Stimulated activated memory B cell treated with anti-CD40 and anti-IgM and Interleukin-4, amounts not matched to agents 10 μg/mL and 1 μg/mL and 100 μg/mL, for 72 hours (primary cell): ENCODE data around the gene EMILIN3.

Experiments
- ATAC-seq: fragments of 150-1000 bp; cut with Tn5 transposase; 2 replicates; pipeline ENCODE4 v1.10.0; 2021
- H3K27ac Mint-ChIP-seq: one replicate; pipeline ENCODE4 v1.8.0; 2022; ENCODE audit warnings: mild to moderate bottlenecking, mixed read lengths
- H3K27me3 Mint-ChIP-seq: one replicate; pipeline ENCODE4 v1.8.0; 2022; ENCODE audit warnings: mixed read lengths
- H3K36me3 Mint-ChIP-seq: one replicate; pipeline ENCODE4 v1.8.0; 2022; ENCODE audit warnings: mixed read lengths
- H3K4me1 Mint-ChIP-seq: one replicate; pipeline ENCODE4 v1.8.0; 2022; ENCODE audit warnings: mixed read lengths
- H3K4me3 Mint-ChIP-seq: one replicate; pipeline ENCODE4 v1.8.0; 2022; ENCODE audit warnings: mild to moderate bottlenecking, moderate library complexity, mixed read lengths
- H3K9me3 Mint-ChIP-seq: one replicate; pipeline ENCODE4 v1.8.0; 2022; ENCODE audit warnings: mixed read lengths

Gene EMILIN3

GRCh38 chr20:41373931-41374920 is 7.6 kb upstream of the EMILIN3 start:
- no peak overlapping the region for H3K27ac Mint-ChIP-seq
- H3K4me3 Mint-ChIP-seq: no peak overlapping the region
- H3K4me1 Mint-ChIP-seq: peaks cover 5% of the 10 kb centered on the region
- peaks cover 7% of the 10 kb centered on the region for H3K9me3 Mint-ChIP-seq
- peaks cover 76% of the 10 kb centered on the region for H3K27me3 Mint-ChIP-seq
- ATAC-seq: no peak
- H3K36me3 Mint-ChIP-seq: peaks cover 5% of the 10 kb centered on the region

GRCh38 chr20:41373251-41373783 is 6.7 kb upstream of the EMILIN3 start:
- Mint-ChIP-seq H3K27ac (no peak overlapping the region), H3K36me3 (peaks cover 5% of the 10 kb centered on the region), H3K4me1 (peaks cover 5% of the 10 kb centered on the region), H3K27me3 (peaks cover 85% of the 10 kb centered on the region), H3K9me3 (peaks cover 7% of the 10 kb centered on the region), H3K4me3 (no peak overlapping the region)
- ATAC-seq: no peak

DNA sequence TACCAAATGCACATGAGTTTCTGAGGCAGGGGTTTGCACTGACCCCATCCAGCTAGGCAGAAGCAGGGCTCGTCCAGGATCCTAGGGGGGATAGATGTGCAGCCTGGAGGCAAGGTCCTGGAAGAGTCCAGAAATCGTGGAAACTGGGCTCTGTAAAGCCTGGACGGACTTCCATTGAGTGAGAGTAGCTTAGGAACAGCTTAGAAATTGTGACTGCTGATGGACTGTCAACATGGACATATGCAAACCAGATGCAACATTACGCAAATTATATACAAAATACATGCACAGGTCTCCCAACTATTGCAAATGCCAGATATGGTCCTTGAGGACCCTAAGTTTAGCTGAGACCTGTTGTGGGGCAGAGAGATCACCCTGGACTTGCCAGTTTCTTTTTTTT is 4.8 kb upstream of the EMILIN3 start:
- Mint-ChIP-seq H3K27me3 (peaks cover 85% of the 10 kb centered on the region), H3K4me1 (peaks cover 12% of the 10 kb centered on the region), H3K4me3 (no peak overlapping the region), H3K27ac (no peak overlapping the region), H3K9me3 (peaks cover 7% of the 10 kb centered on the region), H3K36me3 (peaks cover 5% of the 10 kb centered on the region)
- no peak for ATAC-seq

- no peak overlapping the region for H3K4me3 Mint-ChIP-seq
- no peak overlapping the region for H3K27ac Mint-ChIP-seq
- peaks cover 81% of the 10 kb centered on the region for H3K27me3 Mint-ChIP-seq
- no peak for ATAC-seq
- H3K4me1 Mint-ChIP-seq: peaks cover 12% of the 10 kb centered on the region
- peaks cover 7% of the 10 kb centered on the region for H3K9me3 Mint-ChIP-seq
- H3K36me3 Mint-ChIP-seq: peaks cover 5% of the 10 kb centered on the region
Observed at GRCh38 chr20:41370176-41370575, 3.6 kb upstream of the EMILIN3 start.

DNA sequence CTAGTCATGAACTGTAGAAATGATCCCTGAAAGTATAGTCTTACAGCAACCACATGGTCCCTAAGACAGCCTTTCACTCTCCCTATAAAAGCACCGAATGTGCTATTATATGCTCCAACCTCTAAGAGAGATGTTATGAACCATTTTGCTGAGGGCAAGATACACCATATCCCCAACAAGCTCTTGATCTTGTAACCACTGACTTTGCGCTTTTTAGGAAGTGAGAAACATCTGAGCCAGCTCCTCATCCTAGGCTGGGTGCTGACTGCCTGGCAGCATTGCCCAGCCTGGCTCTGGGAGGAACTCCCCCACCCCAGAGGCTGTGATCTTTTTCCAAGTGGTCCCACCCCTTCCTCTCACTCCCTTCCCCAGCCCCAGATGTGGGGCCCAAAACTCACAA is 3.1 kb upstream of the EMILIN3 start:
- no peak overlapping the region for H3K4me3 Mint-ChIP-seq

DNA sequence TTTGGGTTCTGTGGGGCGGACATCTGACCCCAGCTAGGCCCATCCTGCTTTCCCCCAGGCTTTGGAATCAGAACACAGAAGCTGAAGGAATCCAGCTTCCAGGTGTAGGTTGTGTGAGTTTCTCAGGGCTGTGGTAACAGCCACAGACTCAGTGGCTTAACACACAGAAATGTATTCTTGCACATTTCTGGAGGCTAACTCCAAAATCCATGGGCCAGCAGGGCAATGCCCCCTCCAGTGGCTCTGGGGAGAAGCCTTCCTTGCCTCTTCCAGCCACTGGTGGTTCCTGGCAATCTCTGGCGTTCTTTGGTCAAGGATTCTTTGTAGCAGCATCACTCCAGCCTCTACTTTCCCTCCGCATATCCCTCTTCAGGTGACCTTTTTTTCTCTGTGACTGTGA is 1.3 kb upstream of the EMILIN3 start:
- H3K27me3 Mint-ChIP-seq: peaks cover 70% of the 10 kb centered on the region
- peaks cover 5% of the 10 kb centered on the region for H3K36me3 Mint-ChIP-seq
- no peak for ATAC-seq
- H3K4me3 Mint-ChIP-seq: no peak overlapping the region
- H3K27ac Mint-ChIP-seq: no peak overlapping the region
- H3K4me1 Mint-ChIP-seq: peaks cover 12% of the 10 kb centered on the region
- peaks cover 5% of the 10 kb centered on the region for H3K9me3 Mint-ChIP-seq

More for the DNA sequence above, 3.1 kb upstream of the EMILIN3 start:
- Mint-ChIP-seq H3K36me3 (peaks cover 5% of the 10 kb centered on the region), H3K9me3 (peaks cover 7% of the 10 kb centered on the region), H3K27ac (no peak overlapping the region), H3K4me1 (peaks cover 12% of the 10 kb centered on the region), H3K27me3 (peaks cover 81% of the 10 kb centered on the region)
- peak; percentile 28 for ATAC-seq

- H3K4me3 Mint-ChIP-seq: peak overlapping the region; percentile 11
- H3K27ac Mint-ChIP-seq: no peak overlapping the region
- peaks cover 5% of the 10 kb centered on the region for H3K36me3 Mint-ChIP-seq
- H3K27me3 Mint-ChIP-seq: peaks cover 67% of the 10 kb centered on the region
- ATAC-seq: no peak
- peaks cover 5% of the 10 kb centered on the region for H3K9me3 Mint-ChIP-seq
- peaks cover 12% of the 10 kb centered on the region for H3K4me1 Mint-ChIP-seq
Observed at GRCh38 chr20:41367393-41367695, 726 bp upstream of the EMILIN3 start.

DNA sequence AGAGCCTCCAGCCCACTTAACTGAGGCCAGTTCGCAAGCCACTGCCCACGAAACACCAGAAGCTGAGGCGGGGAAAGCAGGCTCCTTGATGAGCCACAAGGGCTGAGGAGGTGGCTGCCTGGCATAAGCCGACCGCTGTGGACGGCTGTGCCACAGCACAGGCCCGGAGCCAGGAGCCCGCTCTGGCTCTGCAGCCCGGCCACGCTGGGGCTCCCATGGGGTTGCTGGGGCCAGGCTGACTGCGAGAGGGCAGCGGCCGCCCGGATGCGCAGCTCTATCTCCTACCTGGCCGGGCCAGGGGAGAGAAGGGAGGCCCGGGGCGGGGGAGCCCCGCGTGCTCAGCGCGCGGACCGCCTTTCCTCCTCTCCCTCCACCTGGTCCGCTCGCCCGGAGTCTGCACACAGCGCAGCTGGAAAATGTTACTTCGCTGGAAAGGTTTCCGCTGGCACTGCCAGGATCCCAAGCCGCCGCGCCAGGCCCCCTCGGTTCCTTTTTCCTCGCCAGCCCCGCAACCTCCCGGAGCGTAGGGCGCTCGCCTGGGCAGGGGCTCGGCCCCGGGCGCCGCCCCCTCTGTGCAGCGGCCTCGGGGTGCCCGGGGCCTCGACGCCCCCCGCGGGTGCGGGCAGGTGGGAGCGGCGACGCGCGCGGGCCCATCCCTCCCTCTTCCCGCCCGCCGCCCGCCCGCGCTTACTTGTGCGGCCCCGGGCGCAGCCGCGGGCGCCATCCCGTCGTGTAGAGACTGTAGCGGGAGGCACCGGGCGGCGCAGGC is 657 bp downstream of the EMILIN3 start:
- Mint-ChIP-seq H3K27me3 (peaks cover 61% of the 10 kb centered on the region), H3K36me3 (peaks cover under 1% of the 10 kb centered on the region), H3K9me3 (peaks cover under 1% of the 10 kb centered on the region), H3K4me1 (peaks cover 12% of the 10 kb centered on the region), H3K27ac (no peak overlapping the region), H3K4me3 (no peak overlapping the region)
- ATAC-seq: no peak

DNA sequence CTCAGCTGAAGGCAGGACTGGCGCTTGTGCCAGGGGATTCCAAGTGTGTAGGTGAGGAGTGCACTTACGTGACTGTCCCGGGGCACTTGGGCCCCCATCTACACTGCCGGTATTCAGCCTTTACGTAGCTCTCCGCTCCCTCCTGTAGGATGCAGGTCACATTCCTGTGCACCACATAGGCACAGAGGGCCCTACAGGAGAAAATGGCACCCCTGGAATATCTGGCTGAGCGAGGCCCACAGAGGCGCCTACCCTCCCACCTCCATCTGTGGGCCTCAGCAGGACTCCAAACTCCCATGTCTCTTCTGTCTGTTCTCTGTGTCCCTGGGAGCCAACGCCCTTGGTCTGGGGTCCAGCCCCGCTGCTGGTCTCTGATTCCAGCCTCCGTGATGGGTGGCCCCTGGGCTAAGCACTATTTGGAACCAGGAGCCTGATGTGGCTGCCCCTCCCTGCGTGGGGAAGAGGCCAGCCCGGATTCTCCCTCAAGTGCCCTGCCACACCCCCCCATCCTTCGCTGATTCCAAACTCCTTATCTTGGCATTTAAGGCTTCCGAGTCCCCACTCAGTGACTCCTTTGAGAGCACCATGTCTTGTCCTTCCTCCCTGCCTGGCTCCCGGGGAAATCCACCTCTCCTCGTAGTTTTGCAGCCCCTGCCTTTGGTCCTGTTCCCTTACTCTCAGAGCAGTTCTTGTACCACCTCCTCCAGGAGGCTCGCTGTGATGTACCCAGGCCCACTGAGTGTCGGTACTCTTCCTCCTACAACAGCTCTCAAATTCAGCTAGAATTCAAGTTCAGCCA is 1.5 kb downstream of the EMILIN3 start:
- Mint-ChIP-seq H3K9me3 (no peaks in the 10 kb centered on the region), H3K36me3 (no peaks in the 10 kb centered on the region), H3K4me1 (peaks cover 11% of the 10 kb centered on the region), H3K27me3 (peaks cover 53% of the 10 kb centered on the region), H3K27ac (no peak overlapping the region), H3K4me3 (no peak overlapping the region)
- ATAC-seq: no peak

GRCh38 chr20:41364236-41364855 is 2.3 kb downstream of the EMILIN3 start:
- Mint-ChIP-seq H3K27ac (no peak overlapping the region), H3K36me3 (no peaks in the 10 kb centered on the region), H3K27me3 (peaks cover 45% of the 10 kb centered on the region), H3K4me3 (no peak overlapping the region), H3K4me1 (peaks cover 7% of the 10 kb centered on the region), H3K9me3 (no peaks in the 10 kb centered on the region)
- ATAC-seq: no peak

DNA sequence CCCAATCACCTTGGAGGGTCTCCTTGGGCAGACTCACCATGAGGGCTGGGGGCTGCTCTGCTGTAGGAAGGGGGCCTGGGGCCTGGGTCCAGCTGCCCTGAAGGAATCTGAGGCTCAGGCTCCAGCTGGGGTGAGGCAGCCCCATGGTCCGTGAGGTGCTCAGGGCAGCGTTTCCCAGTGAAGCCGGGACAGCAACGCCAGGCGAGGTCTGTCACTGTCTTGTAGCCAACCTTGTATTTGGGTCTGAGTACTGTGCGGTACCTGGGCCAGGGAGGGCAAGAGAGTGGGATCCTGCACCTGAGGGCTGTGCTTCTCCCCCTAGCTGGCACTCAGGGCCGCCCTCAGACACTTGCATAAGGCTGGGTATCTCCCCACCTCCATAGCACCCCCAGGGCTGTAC is 3.0 kb downstream of the EMILIN3 start:
- Mint-ChIP-seq H3K36me3 (no peaks in the 10 kb centered on the region), H3K4me3 (no peak overlapping the region), H3K4me1 (peaks cover 7% of the 10 kb centered on the region), H3K27ac (no peak overlapping the region), H3K27me3 (peaks cover 37% of the 10 kb centered on the region), H3K9me3 (no peaks in the 10 kb centered on the region)
- ATAC-seq: no peak

DNA sequence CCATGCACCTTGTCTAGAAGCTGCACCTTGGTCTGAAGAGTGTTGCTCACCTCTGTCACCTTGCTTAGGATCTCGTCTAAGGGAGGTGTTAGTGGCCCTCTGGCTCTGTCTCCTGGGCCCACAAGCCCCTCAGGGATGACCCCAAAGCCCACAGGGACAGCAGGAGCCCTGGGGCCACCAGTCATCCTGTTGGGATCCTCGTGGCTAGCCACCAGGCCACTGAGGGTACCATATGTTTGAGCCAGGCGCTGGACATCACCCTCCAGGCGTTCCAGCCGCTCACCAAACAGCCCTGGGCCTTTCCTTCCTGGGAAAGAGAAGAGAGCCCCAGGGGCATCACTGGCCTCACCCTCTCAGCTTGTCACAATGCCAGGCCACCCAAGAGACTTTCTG is 3.9 kb downstream of the EMILIN3 start:
- Mint-ChIP-seq H3K4me1 (peaks cover 7% of the 10 kb centered on the region), H3K27ac (no peak overlapping the region), H3K9me3 (no peaks in the 10 kb centered on the region), H3K4me3 (no peak overlapping the region), H3K27me3 (peaks cover 29% of the 10 kb centered on the region), H3K36me3 (no peaks in the 10 kb centered on the region)
- ATAC-seq: no peak

DNA sequence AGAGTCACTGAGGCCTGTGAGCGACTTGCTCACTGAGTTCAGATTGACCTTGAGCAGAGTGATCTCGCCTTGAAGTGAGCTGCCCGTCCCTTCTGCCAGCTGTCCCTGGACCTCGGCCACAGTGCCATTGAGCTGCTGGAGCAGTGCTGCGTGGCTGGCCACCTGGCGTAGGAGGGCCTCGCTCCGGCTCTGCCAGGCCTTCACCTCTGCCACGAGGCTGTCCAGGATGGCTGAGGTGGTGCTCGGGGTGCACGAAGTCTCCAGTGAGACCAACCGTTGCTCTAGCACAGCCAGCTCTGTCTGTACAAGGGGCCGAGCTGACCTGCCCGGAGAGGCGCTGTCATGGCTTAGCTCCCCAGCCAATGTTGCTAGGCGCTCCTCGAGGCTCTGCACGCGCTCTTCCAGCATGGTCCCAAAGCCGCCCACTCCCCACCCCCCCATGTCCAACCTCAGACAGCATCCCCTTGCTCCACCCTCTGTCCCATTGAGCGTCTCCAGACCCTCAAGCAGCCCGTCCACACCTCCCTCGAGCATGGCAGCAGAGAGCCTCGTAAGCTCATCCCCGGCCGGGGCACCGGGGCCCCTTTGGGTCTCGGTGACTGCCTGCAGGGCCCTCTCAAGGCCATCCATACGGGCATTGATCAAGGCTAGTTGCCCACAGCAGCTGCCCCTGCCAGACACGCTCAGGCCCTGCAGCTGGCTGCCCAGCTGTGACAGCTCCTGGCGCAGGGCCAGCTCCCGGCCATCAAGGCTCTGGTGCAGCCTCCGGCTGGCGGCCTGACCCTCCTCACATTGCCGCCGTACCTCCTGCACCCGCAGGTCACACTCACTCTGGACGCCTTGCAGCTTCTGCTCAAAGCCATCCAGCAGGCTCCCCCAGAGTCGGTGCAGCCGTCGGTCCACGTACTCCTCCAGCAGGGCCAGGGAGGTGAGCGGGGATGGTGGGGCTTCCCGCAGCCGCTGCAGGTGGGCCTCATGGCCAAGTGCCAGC is 4.6 kb downstream of the EMILIN3 start:
- ATAC-seq: no peak
- no peak overlapping the region for H3K27ac Mint-ChIP-seq
- no peaks in the 10 kb centered on the region for H3K36me3 Mint-ChIP-seq
- H3K9me3 Mint-ChIP-seq: no peaks in the 10 kb centered on the region
- peaks cover under 1% of the 10 kb centered on the region for H3K4me1 Mint-ChIP-seq
- H3K27me3 Mint-ChIP-seq: peaks cover 22% of the 10 kb centered on the region
- no peak overlapping the region for H3K4me3 Mint-ChIP-seq
